ENCODE measurements around the gene GNPDA1.

DNA sequence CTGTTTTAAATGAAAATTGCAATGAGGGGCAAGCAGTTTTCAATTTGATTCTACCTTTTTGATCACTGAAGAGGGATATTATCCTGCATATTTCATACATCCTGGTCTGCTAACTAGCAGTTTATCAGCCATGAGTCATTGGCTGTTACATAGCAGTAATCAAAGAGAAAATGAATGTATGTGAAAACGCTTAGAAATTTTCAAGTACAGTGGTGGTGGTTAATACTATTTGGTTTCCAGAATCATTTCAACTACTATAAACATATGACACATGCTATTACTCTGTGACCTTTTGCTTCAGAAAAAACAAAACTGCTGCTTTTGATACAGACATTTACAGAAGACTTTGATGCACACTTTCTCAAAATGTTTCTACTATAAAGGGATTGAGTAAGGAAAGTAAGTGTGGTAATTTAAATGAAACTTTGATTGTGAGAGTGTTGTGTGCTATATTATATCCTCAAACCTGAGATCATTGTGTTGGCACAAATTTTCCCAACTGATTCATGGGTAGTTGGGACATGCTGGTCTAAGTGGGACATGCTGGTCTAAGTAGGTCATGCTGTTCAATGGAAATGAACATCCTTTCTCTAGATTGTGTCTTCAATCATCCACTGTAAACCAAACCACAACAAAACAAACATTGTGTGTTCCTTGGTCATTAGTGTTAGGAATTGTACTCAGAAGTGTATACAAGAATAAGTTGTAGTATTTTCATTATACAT is 38.8 kb downstream of the GNPDA1 start:
- no peak for TF ChIP-seq CTCF (IDR thresholded peaks at IDR 0.05)
- TF ChIP-seq POLR2A (IDR thresholded peaks at IDR 0.05), result no peak
